DOHH2 (cell line): ENCODE data around the gene ZNF608.

Experiments used
- H3F3A ChIP-seq: fragments of 200-600 bp; sonication (generic), shearing (Covaris generic); 2 replicates; pipeline ENCODE4 v1.6.0; 2016; ENCODE audit warnings: antibody characterized with exemption, mild to moderate bottlenecking; ENCODE audit not compliant: control insufficient read depth, insufficient read depth
- H3K27ac ChIP-seq: fragments of 200-600 bp; sonication (generic); 2 replicates; pipeline ENCODE4 v1.5.1; 2014; ENCODE audit warnings: low read depth, mild to moderate bottlenecking, low read length, moderate library complexity
- H3K27me3 ChIP-seq: fragments of 200-600 bp; sonication (generic); 2 replicates; pipeline ENCODE4 v1.6.1; 2014; ENCODE audit warnings: mild to moderate bottlenecking, low read length, mixed read lengths; ENCODE audit not compliant: control insufficient read depth
- H3K36me3 ChIP-seq: fragments of 200-600 bp; sonication (generic); 2 replicates; pipeline ENCODE4 v1.6.1; 2014; ENCODE audit warnings: mild to moderate bottlenecking, low read length, moderate library complexity, mixed read lengths; ENCODE audit not compliant: control insufficient read depth
- H3K4me1 ChIP-seq: fragments of 200-600 bp; sonication (generic); 2 replicates; pipeline ENCODE4 v1.6.1; 2014; ENCODE audit warnings: mild to moderate bottlenecking, low read length, mixed read lengths; ENCODE audit not compliant: control insufficient read depth
- H3K4me2 ChIP-seq: fragments of 200-600 bp; sonication (generic); 2 replicates; pipeline ENCODE4 v1.6.0; 2014; ENCODE audit warnings: mild to moderate bottlenecking, low read length, moderate library complexity
- H3K4me3 ChIP-seq: fragments of 200-600 bp; sonication (generic); 2 replicates; pipeline ENCODE4 v1.5.1; 2014; ENCODE audit warnings: mild to moderate bottlenecking, low read length, mixed read lengths
- H3K79me2 ChIP-seq: fragments of 200-600 bp; sonication (generic); 2 replicates; pipeline ENCODE4 v1.6.1; 2014; ENCODE audit warnings: mild to moderate bottlenecking, low read length, mixed read lengths; ENCODE audit not compliant: control insufficient read depth
- H3K9me2 ChIP-seq: fragments of 200-600 bp; sonication (generic); replicated peaks from 2 replicates; pipeline ENCODE4 v1.6.1; 2014; ENCODE audit warnings: mild to moderate bottlenecking, low read length, mixed read lengths; ENCODE audit not compliant: control insufficient read depth
- H3K9me3 ChIP-seq: fragments of 200-600 bp; sonication (generic); 2 replicates; pipeline ENCODE4 v1.6.1; 2014; ENCODE audit warnings: antibody characterized with exemption, low read length, mixed read lengths; ENCODE audit not compliant: control insufficient read depth, insufficient read depth
- H4K20me1 ChIP-seq: fragments of 200-600 bp; sonication (generic); 2 replicates; pipeline ENCODE4 v1.6.0; 2014; ENCODE audit warnings: low read depth, mild to moderate bottlenecking, antibody characterized with exemption, low read length, moderate library complexity; ENCODE audit not compliant: control insufficient read depth, insufficient read depth
- EZH2phosphoT487 ChIP-seq: fragments of 200-600 bp; sonication (generic); IDR thresholded peaks from 2 replicates; pipeline ENCODE4 v1.6.1; 2017; ENCODE audit warnings: borderline replicate concordance, mild to moderate bottlenecking, antibody characterized with exemption, low read length, moderate library complexity, mixed read lengths
- TF ChIP-seq, protein P1 (sequence below): fragments of 200-600 bp; sonication (generic); IDR thresholded peaks from one replicate; pipeline ENCODE4 v1.5.1; 2014; ENCODE audit warnings: antibody characterized with exemption, mild to moderate bottlenecking, low read depth, low read length; ENCODE audit not compliant: poor library complexity, severe bottlenecking

ZNF608 gene

DNA sequence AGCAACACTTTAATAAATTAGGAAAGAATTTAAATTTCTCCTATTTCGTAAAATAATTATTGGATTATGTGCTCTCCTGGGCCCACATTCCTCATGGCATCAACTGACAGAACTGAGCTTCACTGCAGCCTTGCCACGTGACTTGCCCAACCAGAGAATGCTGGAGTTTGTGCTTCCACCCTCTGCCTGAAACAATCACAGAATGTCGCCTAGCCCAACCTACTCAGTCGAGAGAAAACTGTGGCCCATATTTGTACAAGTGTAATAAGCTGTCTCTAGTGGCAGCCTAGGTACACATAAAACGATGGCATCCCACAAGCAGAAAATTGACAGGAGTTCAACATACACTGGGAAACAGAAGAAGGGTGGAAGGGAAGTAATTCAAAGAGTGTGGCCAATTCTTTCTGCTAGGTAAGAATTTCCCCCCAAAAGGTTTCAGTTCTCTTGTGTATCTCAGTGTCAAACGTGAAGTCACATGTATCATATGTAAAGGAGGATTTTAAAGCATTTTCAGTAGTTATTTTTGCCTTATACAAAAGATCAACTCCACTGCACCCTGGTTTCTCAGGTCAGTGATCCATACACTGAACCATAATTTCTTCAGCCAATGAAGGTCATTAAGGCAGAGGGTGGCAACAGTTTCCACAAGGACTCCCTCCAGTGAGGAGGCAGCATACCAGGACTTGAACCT lies 41.7 kb downstream of the ZNF608 start:
- H3K4me1 ChIP-seq: peaks cover 99% of the 10 kb centered on the region
- peak overlapping the region; percentile 77 for H3K4me3 ChIP-seq

DNA sequence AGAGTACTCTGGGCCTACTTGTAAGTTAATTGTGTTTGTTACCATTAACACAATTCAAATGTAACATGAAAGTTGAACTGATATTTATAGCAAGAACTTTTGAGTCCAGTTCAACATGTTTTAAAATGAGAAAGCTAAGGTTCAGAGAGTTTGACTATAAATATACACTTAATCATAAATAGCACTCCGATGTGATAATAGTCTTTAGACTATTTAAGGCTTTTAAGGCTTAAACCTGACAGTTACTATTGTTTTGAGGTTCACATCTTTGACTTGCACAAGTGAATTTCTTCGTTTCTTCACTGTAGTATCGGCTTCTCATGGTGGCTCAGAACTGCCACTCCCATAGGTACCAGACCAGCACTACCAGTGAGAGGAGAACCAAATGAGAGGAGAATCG lies 42.4 kb downstream of the ZNF608 start:
- H3K4me2 ChIP-seq: peak overlapping the region; percentile 97
- peaks cover 89% of the 10 kb centered on the region for H3K79me2 ChIP-seq
- H3F3A ChIP-seq: peaks cover 55% of the 10 kb centered on the region
- peak overlapping the region; percentile 77 for H3K4me3 ChIP-seq
- peaks cover 99% of the 10 kb centered on the region for H3K4me1 ChIP-seq
- H3K27ac ChIP-seq: peak overlapping the region; percentile 98
- H3K9me3 ChIP-seq: no peaks in the 10 kb centered on the region
- TF ChIP-seq EZH2phosphoT487: no peak
- TF ChIP-seq, protein P1, sequence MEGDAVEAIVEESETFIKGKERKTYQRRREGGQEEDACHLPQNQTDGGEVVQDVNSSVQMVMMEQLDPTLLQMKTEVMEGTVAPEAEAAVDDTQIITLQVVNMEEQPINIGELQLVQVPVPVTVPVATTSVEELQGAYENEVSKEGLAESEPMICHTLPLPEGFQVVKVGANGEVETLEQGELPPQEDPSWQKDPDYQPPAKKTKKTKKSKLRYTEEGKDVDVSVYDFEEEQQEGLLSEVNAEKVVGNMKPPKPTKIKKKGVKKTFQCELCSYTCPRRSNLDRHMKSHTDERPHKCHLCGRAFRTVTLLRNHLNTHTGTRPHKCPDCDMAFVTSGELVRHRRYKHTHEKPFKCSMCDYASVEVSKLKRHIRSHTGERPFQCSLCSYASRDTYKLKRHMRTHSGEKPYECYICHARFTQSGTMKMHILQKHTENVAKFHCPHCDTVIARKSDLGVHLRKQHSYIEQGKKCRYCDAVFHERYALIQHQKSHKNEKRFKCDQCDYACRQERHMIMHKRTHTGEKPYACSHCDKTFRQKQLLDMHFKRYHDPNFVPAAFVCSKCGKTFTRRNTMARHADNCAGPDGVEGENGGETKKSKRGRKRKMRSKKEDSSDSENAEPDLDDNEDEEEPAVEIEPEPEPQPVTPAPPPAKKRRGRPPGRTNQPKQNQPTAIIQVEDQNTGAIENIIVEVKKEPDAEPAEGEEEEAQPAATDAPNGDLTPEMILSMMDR: no peak
- H3K36me3 ChIP-seq: peaks cover 26% of the 10 kb centered on the region
- no peaks in the 10 kb centered on the region for H3K27me3 ChIP-seq
- no peaks in the 10 kb centered on the region for H3K9me2 ChIP-seq
- no peaks in the 10 kb centered on the region for H4K20me1 ChIP-seq

More for the DNA sequence above, 41.7 kb downstream of the ZNF608 start:
- peaks cover 89% of the 10 kb centered on the region for H3K79me2 ChIP-seq
- H3K4me2 ChIP-seq: peak overlapping the region; percentile 97
- H3K27me3 ChIP-seq: no peaks in the 10 kb centered on the region
- TF ChIP-seq, protein P1: no peak
- TF ChIP-seq EZH2phosphoT487: no peak
- no peaks in the 10 kb centered on the region for H4K20me1 ChIP-seq
- no peaks in the 10 kb centered on the region for H3K9me3 ChIP-seq
- peaks cover 21% of the 10 kb centered on the region for H3K36me3 ChIP-seq
- peaks cover 62% of the 10 kb centered on the region for H3F3A ChIP-seq
- no peaks in the 10 kb centered on the region for H3K9me2 ChIP-seq
- peak overlapping the region; percentile 98 for H3K27ac ChIP-seq

DNA sequence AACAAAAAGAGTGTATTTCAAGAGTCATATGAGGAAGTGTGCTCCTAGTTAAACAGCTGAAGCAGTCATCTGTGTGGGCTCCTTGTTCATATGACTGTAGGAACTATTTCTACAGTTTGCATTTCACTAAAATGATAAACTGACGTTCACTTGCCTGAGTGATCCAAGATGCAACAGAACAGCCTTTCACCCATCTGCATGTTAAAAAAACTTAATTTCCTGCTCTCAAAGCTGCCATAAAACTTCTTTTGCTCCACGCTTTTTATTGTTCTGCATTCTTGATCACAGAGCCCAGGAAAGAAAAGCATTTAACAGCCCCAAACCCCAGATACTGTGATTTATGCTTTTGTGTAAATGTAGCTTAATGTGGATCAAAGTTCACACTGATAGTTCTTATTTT lies 43.9 kb downstream of the ZNF608 start:
- Histone ChIP-seq H3K4me3 (peak overlapping the region; percentile 77), H3K9me3 (no peaks in the 10 kb centered on the region), H4K20me1 (no peaks in the 10 kb centered on the region), H3K4me1 (peaks cover 98% of the 10 kb centered on the region), H3F3A (peaks cover 46% of the 10 kb centered on the region), H3K27ac (peak overlapping the region; percentile 98), H3K79me2 (peaks cover 89% of the 10 kb centered on the region), H3K27me3 (no peaks in the 10 kb centered on the region), H3K9me2 (no peaks in the 10 kb centered on the region), H3K36me3 (peaks cover 34% of the 10 kb centered on the region), H3K4me2 (peak overlapping the region; percentile 97)
- TF ChIP-seq EZH2phosphoT487: no peak
- TF ChIP-seq, protein P1: no peak
